Adipocyte (in vitro differentiated cells): Measurements from ENCODE around the gene FAM114A1.
"Not testable (repeated sequence)": the region's sequence is repeated elsewhere in the genome, so short reads cannot be mapped to it uniquely, and the experiment has no call there.

Source experiments
- DNase-seq: peaks from one replicate; pipeline ENCODE4 v3.0.0-alpha.2; 2015; ENCODE audit warnings: low read depth
- H3K27me3 ChIP-seq: replicated peaks from 2 replicates; pipeline ENCODE4 v1.7.0; 2013; ENCODE audit warnings: mild to moderate bottlenecking, low read length, moderate library complexity; ENCODE audit not compliant: control insufficient read depth, insufficient read depth
- H3K36me3 ChIP-seq: 2 replicates; pipeline ENCODE4 v1.7.0; 2013; ENCODE audit warnings: low read length, mild to moderate bottlenecking, moderate library complexity; ENCODE audit not compliant: control insufficient read depth, insufficient read depth, severe bottlenecking
- H3K4me1 ChIP-seq: 2 replicates; pipeline ENCODE4 v1.7.0; 2013; ENCODE audit warnings: mild to moderate bottlenecking, low read length, moderate library complexity; ENCODE audit not compliant: control insufficient read depth, insufficient read depth
- H3K4me3 ChIP-seq: 2 replicates; pipeline ENCODE4 v1.7.0; 2013; ENCODE audit warnings: mild to moderate bottlenecking, low read length, moderate library complexity
- H3K9ac ChIP-seq: 2 replicates; pipeline ENCODE4 v1.7.0; 2013; ENCODE audit warnings: mild to moderate bottlenecking, low read length, moderate library complexity
- H3K9me3 ChIP-seq: 2 replicates; pipeline ENCODE4 v1.7.0; 2013; ENCODE audit warnings: mild to moderate bottlenecking, low read length, moderate library complexity; ENCODE audit not compliant: control insufficient read depth

The FAM114A1 gene

DNA sequence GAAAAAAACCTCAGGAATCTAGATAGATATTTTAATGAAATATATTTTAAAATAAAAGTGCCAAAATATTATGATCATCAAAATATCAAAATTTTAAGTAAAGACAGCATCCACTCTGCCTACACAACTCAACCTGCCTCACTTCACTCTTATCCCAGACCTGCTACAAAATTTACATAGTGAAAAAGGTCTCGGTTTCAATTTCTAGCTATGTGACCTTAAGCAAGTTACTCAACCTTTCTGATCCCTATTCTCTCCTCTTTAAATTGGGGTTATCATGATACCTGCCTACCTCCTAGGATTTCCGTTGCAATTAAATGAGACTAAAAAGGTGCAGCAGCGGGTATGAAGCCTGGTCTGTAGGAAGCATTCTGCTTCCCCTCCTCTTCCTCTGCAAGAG, 72.9 kb downstream of the FAM114A1 start:
- Histone ChIP-seq H3K27me3 (no peaks in the 10 kb centered on the region), H3K4me3 (no peak overlapping the region), H3K36me3 (peaks cover 91% of the 10 kb centered on the region), H3K4me1 (peaks cover 11% of the 10 kb centered on the region), H3K9ac (no peak overlapping the region), H3K9me3 (no peaks in the 10 kb centered on the region)
- no peak for DNase-seq

GRCh38 chr4:38941906-38942305, 74.3 kb downstream of the FAM114A1 start:
- not testable (repeated sequence) for H3K9ac ChIP-seq, H3K4me3 ChIP-seq, H3K9me3 ChIP-seq, H3K27me3 ChIP-seq, DNase-seq
- H3K36me3 ChIP-seq: peaks cover 81% of the 10 kb centered on the region
- peaks cover 11% of the 10 kb centered on the region for H3K4me1 ChIP-seq

GRCh38 chr4:38943343-38943742, 75.7 kb downstream of the FAM114A1 start:
- H3K9ac ChIP-seq: no peak overlapping the region
- no peak for DNase-seq

DNA sequence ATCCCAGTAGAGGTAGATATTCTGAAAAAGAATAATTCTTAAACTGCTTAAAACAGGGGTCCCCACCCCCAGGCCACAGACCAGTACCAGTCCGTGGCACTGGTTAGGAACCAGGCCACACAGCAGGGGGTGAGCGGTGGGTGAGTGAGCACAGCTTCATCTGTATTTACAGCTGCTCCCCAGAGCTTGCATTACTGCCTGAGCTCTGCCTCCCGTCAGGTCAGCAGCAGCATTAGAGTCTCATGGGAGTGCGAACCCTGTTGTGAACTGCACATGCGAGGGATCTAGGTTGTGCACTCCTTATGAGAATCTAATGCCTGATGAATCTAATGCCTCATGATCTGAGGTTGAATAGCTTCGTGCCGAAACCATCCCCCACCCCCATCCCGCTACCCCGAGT, 76.8 kb downstream of the FAM114A1 start:
- Histone ChIP-seq H3K9ac (no peak overlapping the region), H3K4me3 (no peak overlapping the region), H3K4me1 (peaks cover 24% of the 10 kb centered on the region), H3K9me3 (no peaks in the 10 kb centered on the region), H3K27me3 (no peaks in the 10 kb centered on the region), H3K36me3 (peaks cover 56% of the 10 kb centered on the region)
- no peak for DNase-seq

More at GRCh38 chr4:38943343-38943742, 75.7 kb downstream of the FAM114A1 start:
- no peaks in the 10 kb centered on the region for H3K27me3 ChIP-seq
- peaks cover 15% of the 10 kb centered on the region for H3K4me1 ChIP-seq
- peaks cover 67% of the 10 kb centered on the region for H3K36me3 ChIP-seq
- H3K9me3 ChIP-seq: no peaks in the 10 kb centered on the region
- no peak overlapping the region for H3K4me3 ChIP-seq

GRCh38 chr4:38946919-38947318, 79.3 kb downstream of the FAM114A1 start:
- peak; percentile 3 for DNase-seq
- Histone ChIP-seq H3K36me3 (peaks cover 33% of the 10 kb centered on the region), H3K9ac (no peak overlapping the region), H3K4me3 (no peak overlapping the region), H3K4me1 (peaks cover 25% of the 10 kb centered on the region), H3K9me3 (no peaks in the 10 kb centered on the region), H3K27me3 (no peaks in the 10 kb centered on the region)

DNA sequence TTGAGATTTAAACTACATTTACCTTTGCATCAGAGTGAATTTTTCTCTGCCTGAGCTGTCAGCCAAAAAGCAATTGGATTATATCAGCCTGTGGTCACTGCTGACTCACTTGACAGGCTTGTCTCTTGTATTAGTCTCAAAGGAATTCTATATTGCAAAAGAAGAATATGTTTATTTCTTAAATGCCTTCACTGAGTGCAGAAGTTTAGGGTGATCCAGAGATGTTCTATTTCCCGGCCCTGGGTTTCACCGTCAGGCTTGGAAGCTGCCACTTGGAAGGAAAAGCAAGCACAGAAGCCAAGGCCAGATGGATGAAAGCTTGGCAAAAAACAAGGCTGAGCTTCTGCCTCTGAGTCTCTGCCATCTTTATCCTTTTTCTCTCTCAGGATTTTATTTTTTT, 80.9 kb downstream of the FAM114A1 start:
- Histone ChIP-seq H3K36me3 (peaks cover 19% of the 10 kb centered on the region), H3K4me1 (peaks cover 25% of the 10 kb centered on the region), H3K27me3 (no peaks in the 10 kb centered on the region), H3K9me3 (no peaks in the 10 kb centered on the region), H3K4me3 (no peak overlapping the region), H3K9ac (no peak overlapping the region)
- peak; percentile 93 for DNase-seq

DNA sequence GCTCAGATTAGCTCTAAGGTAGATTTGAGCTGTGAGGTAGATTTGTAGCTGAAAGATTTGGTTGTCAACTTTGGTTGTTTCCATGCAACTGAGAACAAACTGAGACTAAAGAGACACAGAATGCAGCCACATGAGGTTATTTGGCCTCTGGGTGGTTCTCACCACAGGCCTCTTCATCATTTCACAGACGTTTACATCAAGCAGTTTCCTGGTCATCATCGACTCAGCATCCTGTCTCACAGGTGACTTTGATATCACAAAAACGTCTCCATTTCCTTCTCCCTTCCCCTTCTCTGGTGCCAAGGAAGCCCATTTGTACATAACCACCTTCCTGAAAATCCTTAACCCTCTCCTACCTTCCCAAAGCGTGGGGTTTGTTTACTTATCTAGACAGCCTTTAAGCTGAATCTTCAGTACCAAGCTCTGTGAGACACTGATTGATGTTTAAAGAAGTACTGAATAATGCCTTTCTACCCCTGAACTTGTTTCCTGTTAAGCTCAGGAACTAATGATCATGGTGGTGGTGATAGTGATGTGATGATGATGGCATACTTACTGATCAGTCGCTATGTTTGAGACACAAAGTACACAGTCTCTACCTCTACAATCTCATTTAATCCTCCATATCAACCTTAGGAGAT, 81.9 kb downstream of the FAM114A1 start:
- H3K4me1 ChIP-seq: peaks cover 25% of the 10 kb centered on the region
- no peak overlapping the region for H3K4me3 ChIP-seq
- peak; percentile 19 for DNase-seq
- H3K27me3 ChIP-seq: no peaks in the 10 kb centered on the region
- no peak overlapping the region for H3K9ac ChIP-seq
- H3K9me3 ChIP-seq: no peaks in the 10 kb centered on the region
- H3K36me3 ChIP-seq: peaks cover 11% of the 10 kb centered on the region

- H3K4me1 ChIP-seq: peaks cover 25% of the 10 kb centered on the region
- H3K9me3 ChIP-seq: no peaks in the 10 kb centered on the region
- no peak overlapping the region for H3K4me3 ChIP-seq
- peaks cover 5% of the 10 kb centered on the region for H3K36me3 ChIP-seq
- H3K27me3 ChIP-seq: no peaks in the 10 kb centered on the region
- peak; percentile 13 for DNase-seq
- H3K9ac ChIP-seq: no peak overlapping the region
These were observed 82.6 kb downstream of the FAM114A1 start for GRCh38 chr4:38950159-38950558.

- Histone ChIP-seq H3K4me1 (peaks cover 25% of the 10 kb centered on the region), H3K4me3 (no peak overlapping the region), H3K27me3 (no peaks in the 10 kb centered on the region), H3K9me3 (no peaks in the 10 kb centered on the region), H3K9ac (no peak overlapping the region), H3K36me3 (no peaks in the 10 kb centered on the region)
- no peak for DNase-seq
These were observed 83.1 kb downstream of the FAM114A1 start for GRCh38 chr4:38950734-38951133.

DNA sequence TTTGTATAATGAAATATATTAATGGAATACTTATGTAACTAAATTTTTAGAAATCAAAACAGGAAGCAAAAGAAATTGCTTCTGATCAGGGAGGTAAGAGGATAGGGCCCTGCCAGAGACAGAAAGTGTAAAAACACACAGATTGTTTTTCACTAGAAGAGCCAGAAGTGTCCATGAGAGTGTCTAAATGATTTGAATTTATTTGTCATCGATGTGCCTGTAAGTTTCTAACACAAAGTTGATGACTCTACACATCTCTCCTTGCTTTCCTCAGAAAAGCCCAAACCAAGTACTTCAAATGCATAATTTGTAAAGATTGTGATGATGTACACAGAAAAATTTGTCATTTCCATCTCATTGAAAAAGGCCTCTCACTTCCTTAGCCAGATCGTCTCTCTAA, 84.0 kb downstream of the FAM114A1 start:
- Histone ChIP-seq H3K4me1 (peaks cover 25% of the 10 kb centered on the region), H3K36me3 (no peaks in the 10 kb centered on the region), H3K9ac (no peak overlapping the region), H3K4me3 (no peak overlapping the region), H3K9me3 (no peaks in the 10 kb centered on the region), H3K27me3 (no peaks in the 10 kb centered on the region)
- DNase-seq: no peak

GRCh38 chr4:38952017-38952416, 84.4 kb downstream of the FAM114A1 start:
- Histone ChIP-seq H3K36me3 (no peaks in the 10 kb centered on the region), H3K4me1 (peaks cover 25% of the 10 kb centered on the region), H3K4me3 (no peak overlapping the region), H3K27me3 (no peaks in the 10 kb centered on the region), H3K9ac (no peak overlapping the region), H3K9me3 (no peaks in the 10 kb centered on the region)
- peak; percentile 0 for DNase-seq

DNA sequence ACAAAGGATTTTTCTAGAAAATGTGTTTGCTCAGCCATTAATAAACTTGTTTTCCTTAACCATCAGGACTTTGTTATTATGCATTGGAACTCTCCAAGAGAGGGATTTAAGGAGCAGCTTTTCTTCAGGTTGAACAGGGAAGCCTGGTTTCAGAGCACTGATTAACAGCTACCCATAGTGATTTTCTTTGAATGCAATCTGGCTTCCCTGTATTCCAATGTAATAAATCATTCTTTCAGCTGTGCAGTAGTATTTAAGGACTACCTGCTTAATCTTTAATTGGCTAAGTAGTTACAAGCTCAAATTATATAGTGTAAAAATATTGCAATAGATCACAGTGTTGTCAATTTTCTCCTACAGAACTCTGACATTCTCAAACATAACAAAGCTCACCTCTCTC, 87.1 kb downstream of the FAM114A1 start:
- H3K36me3 ChIP-seq: no peaks in the 10 kb centered on the region
- H3K9me3 ChIP-seq: no peaks in the 10 kb centered on the region
- no peak for DNase-seq
- peaks cover 16% of the 10 kb centered on the region for H3K4me1 ChIP-seq
- no peak overlapping the region for H3K4me3 ChIP-seq
- H3K9ac ChIP-seq: no peak overlapping the region
- no peaks in the 10 kb centered on the region for H3K27me3 ChIP-seq
